Osteoblast (primary cell): ENCODE measurements around the gene TRIM38. TPM values are rescaled to one million over a fixed set of nuclear protein-coding genes. Genes with fewer than 3 reads are reported as not detected.
A peak's percentile ranks its signal among the peaks of the same experiment; 100 is the strongest.

ENCODE experiments used
- DNase-seq: peaks from one replicate; pipeline ENCODE4 v3.0.0; 2011; ENCODE audit warnings: low spot score, mixed read lengths; ENCODE audit not compliant: insufficient read length; ENCODE audit errors: missing footprints
- H2AFZ ChIP-seq: 2 replicates; pipeline ENCODE4 v1.6.0; 2011; ENCODE audit warnings: mild to moderate bottlenecking, low read length
- H3K27ac ChIP-seq: 2 replicates; pipeline ENCODE4 v1.5.1; 2011; ENCODE audit warnings: mild to moderate bottlenecking, low read depth, low read length, moderate library complexity
- H3K27me3 ChIP-seq: 2 replicates; pipeline ENCODE4 v1.6.0; 2012; ENCODE audit warnings: mild to moderate bottlenecking, control low read depth, inconsistent platforms, low read length, moderate library complexity; ENCODE audit not compliant: insufficient read depth
- H3K36me3 ChIP-seq: 2 replicates; pipeline ENCODE4 v1.5.1; 2011; ENCODE audit warnings: mild to moderate bottlenecking, low read length, control low read depth, moderate library complexity; ENCODE audit not compliant: insufficient read depth
- H3K4me1 ChIP-seq: 2 replicates; pipeline ENCODE4 v1.5.1; 2011; ENCODE audit warnings: mild to moderate bottlenecking, low read length, control low read depth, moderate library complexity; ENCODE audit not compliant: insufficient read depth
- H3K4me2 ChIP-seq: 2 replicates; pipeline ENCODE4 v1.6.0; 2011; ENCODE audit warnings: mild to moderate bottlenecking, low read length; ENCODE audit not compliant: insufficient read depth
- H3K4me3 ChIP-seq: fragments of 200-600 bp; sonication (generic); 3 replicates; pipeline ENCODE4 v1.5.1; 2012; ENCODE audit warnings: mild to moderate bottlenecking, low read length, inconsistent platforms; ENCODE audit not compliant: insufficient read depth
- H3K79me2 ChIP-seq: 2 replicates; pipeline ENCODE4 v1.6.0; 2012; ENCODE audit warnings: mild to moderate bottlenecking, low read length, control low read depth, inconsistent platforms; ENCODE audit not compliant: insufficient read depth
- H3K9me3 ChIP-seq: 2 replicates; pipeline ENCODE4 v1.5.1; 2011; ENCODE audit warnings: low read depth, low read length, control low read depth
- H4K20me1 ChIP-seq: 2 replicates; pipeline ENCODE4 v1.6.0; 2012; ENCODE audit warnings: mild to moderate bottlenecking, low read length, control low read depth; ENCODE audit not compliant: insufficient read depth
- CTCF ChIP-seq: IDR thresholded peaks from 2 replicates; pipeline ENCODE4 v1.5.1; 2011; ENCODE audit warnings: mild to moderate bottlenecking, low read depth, low read length, moderate library complexity; ENCODE audit errors: extremely low read depth
- total RNA-seq: library from RNA; depleted of rRNA; stranded (reverse); fragments of >200 nt; gene quantifications from 2 replicates; pipeline ENCODE4 v1.2.3, GENCODE V29; 2012

The TRIM38 gene
- total RNA-seq, 1 donor: 13.0 TPM

- H3K4me2 ChIP-seq: peak overlapping the region; percentile 93
Observed at GRCh38 chr6:26022737-26023136, 60.1 kb downstream of the TRIM38 start.

GRCh38 chr6:26024651-26025046, 62.0 kb downstream of the TRIM38 start:
- no peak for TF ChIP-seq CTCF
- Histone ChIP-seq H2AFZ (no peak overlapping the region), H4K20me1 (no peaks in the 10 kb centered on the region), H3K36me3 (no peaks in the 10 kb centered on the region), H3K4me2 (no peak overlapping the region), H3K4me1 (peaks cover 29% of the 10 kb centered on the region), H3K9me3 (no peaks in the 10 kb centered on the region), H3K4me3 (no peak overlapping the region), H3K27ac (peak overlapping the region; percentile 95), H3K79me2 (no peaks in the 10 kb centered on the region), H3K27me3 (no peaks in the 10 kb centered on the region)
- DNase-seq: no peak

More at GRCh38 chr6:26022737-26023136, 60.1 kb downstream of the TRIM38 start:
- Histone ChIP-seq H3K4me1 (peaks cover 26% of the 10 kb centered on the region), H3K79me2 (no peaks in the 10 kb centered on the region), H3K36me3 (no peaks in the 10 kb centered on the region), H3K4me3 (no peak overlapping the region), H3K27me3 (no peaks in the 10 kb centered on the region), H3K27ac (peak overlapping the region; percentile 97), H2AFZ (no peak overlapping the region), H3K9me3 (no peaks in the 10 kb centered on the region), H4K20me1 (no peaks in the 10 kb centered on the region)
- no peak for TF ChIP-seq CTCF
- DNase-seq: no peak

GRCh38 chr6:26025047-26025893, 62.7 kb downstream of the TRIM38 start:
- H2AFZ ChIP-seq: peak overlapping the region; percentile 55
- H3K4me3 ChIP-seq: peak overlapping the region; percentile 82
- no peaks in the 10 kb centered on the region for H3K79me2 ChIP-seq
- peak overlapping the region; percentile 95 for H3K27ac ChIP-seq
- no peak for DNase-seq
- peak overlapping the region; percentile 94 for H3K4me2 ChIP-seq
- no peaks in the 10 kb centered on the region for H4K20me1 ChIP-seq
- no peaks in the 10 kb centered on the region for H3K9me3 ChIP-seq
- peaks cover 29% of the 10 kb centered on the region for H3K4me1 ChIP-seq
- H3K36me3 ChIP-seq: no peaks in the 10 kb centered on the region
- H3K27me3 ChIP-seq: no peaks in the 10 kb centered on the region
- no peak for TF ChIP-seq CTCF
